Activated naive CD8-positive, alpha-beta T cell treated with anti-CD3 and anti-CD28 coated beads for 36 hours (primary cell): ENCODE results near the gene EIF3K. TPM values are rescaled to one million over a fixed set of nuclear protein-coding genes. Genes with fewer than 3 reads are reported as not detected.

Experiments
- DNase-seq: peaks from one replicate; pipeline ENCODE4 v3.0.0; 2021
- H3K27ac Mint-ChIP-seq: one replicate; pipeline ENCODE4 v1.8.0; 2022; ENCODE audit warnings: mild to moderate bottlenecking, moderate library complexity, mixed read lengths
- H3K27me3 Mint-ChIP-seq: one replicate; pipeline ENCODE4 v1.8.0; 2022; ENCODE audit warnings: mild to moderate bottlenecking, mixed read lengths
- H3K36me3 Mint-ChIP-seq: one replicate; pipeline ENCODE4 v1.8.0; 2021; ENCODE audit warnings: mild to moderate bottlenecking, mixed read lengths
- H3K4me1 Mint-ChIP-seq: one replicate; pipeline ENCODE4 v1.8.0; 2021; ENCODE audit warnings: mixed read lengths
- H3K4me3 Mint-ChIP-seq: one replicate; pipeline ENCODE4 v1.8.0; 2022; ENCODE audit warnings: mild to moderate bottlenecking, moderate library complexity, mixed read lengths
- H3K9me3 Mint-ChIP-seq: one replicate; pipeline ENCODE4 v1.8.0; 2022; ENCODE audit warnings: mixed read lengths
- total RNA-seq, 2 experiments: library from RNA; stranded (reverse); gene quantifications; one replicate each; pipeline ENCODE4 v1.2.3, GENCODE V29; 2021

Gene EIF3K
- total RNA-seq, 2 experiments from 2014 or later, result 312 to 321 TPM

GRCh38 chr19:38653028-38653571 lies 34.1 kb downstream of the EIF3K start:
- H3K27ac Mint-ChIP-seq, result no peak overlapping the region
- peaks cover 66% of the 10 kb centered on the region for H3K27me3 Mint-ChIP-seq
- peaks cover 50% of the 10 kb centered on the region for H3K36me3 Mint-ChIP-seq
- no peak for DNase-seq
- H3K4me3 Mint-ChIP-seq, result no peak overlapping the region
- peaks cover 74% of the 10 kb centered on the region for H3K4me1 Mint-ChIP-seq
- no peaks in the 10 kb centered on the region for H3K9me3 Mint-ChIP-seq

GRCh38 chr19:38654628-38655055 lies 35.7 kb downstream of the EIF3K start:
- Mint-ChIP-seq H3K36me3 (peaks cover 38% of the 10 kb centered on the region), H3K27ac (peak overlapping the region; percentile 63), H3K27me3 (peaks cover 62% of the 10 kb centered on the region), H3K4me3 (no peak overlapping the region), H3K9me3 (no peaks in the 10 kb centered on the region), H3K4me1 (peaks cover 63% of the 10 kb centered on the region)
- DNase-seq, result no peak

GRCh38 chr19:38655148-38655824 lies 36.3 kb downstream of the EIF3K start:
- Mint-ChIP-seq H3K9me3 (no peaks in the 10 kb centered on the region), H3K4me1 (peaks cover 58% of the 10 kb centered on the region), H3K36me3 (peaks cover 33% of the 10 kb centered on the region), H3K4me3 (peak overlapping the region; percentile 0), H3K27ac (peak overlapping the region; percentile 82), H3K27me3 (peaks cover 62% of the 10 kb centered on the region)
- peak; percentile 60 for DNase-seq

- H3K36me3 Mint-ChIP-seq, result peaks cover 39% of the 10 kb centered on the region
Measured at GRCh38 chr19:38656171-38656981, 37.4 kb downstream of the EIF3K start.

GRCh38 chr19:38657633-38658222 lies 38.7 kb downstream of the EIF3K start:
- peaks cover 29% of the 10 kb centered on the region for H3K36me3 Mint-ChIP-seq
- H3K27ac Mint-ChIP-seq, result no peak overlapping the region
- no peak for DNase-seq
- peaks cover 54% of the 10 kb centered on the region for H3K27me3 Mint-ChIP-seq
- no peaks in the 10 kb centered on the region for H3K9me3 Mint-ChIP-seq
- H3K4me3 Mint-ChIP-seq, result no peak overlapping the region
- H3K4me1 Mint-ChIP-seq, result peaks cover 49% of the 10 kb centered on the region

More at GRCh38 chr19:38656171-38656981, 37.4 kb downstream of the EIF3K start:
- no peaks in the 10 kb centered on the region for H3K9me3 Mint-ChIP-seq
- DNase-seq, result peak; percentile 51
- peak overlapping the region; percentile 45 for H3K4me3 Mint-ChIP-seq
- H3K4me1 Mint-ChIP-seq, result peaks cover 54% of the 10 kb centered on the region
- H3K27ac Mint-ChIP-seq, result peak overlapping the region; percentile 82
- peaks cover 64% of the 10 kb centered on the region for H3K27me3 Mint-ChIP-seq

- Mint-ChIP-seq H3K4me1 (peaks cover 51% of the 10 kb centered on the region), H3K36me3 (peaks cover 27% of the 10 kb centered on the region), H3K27me3 (peaks cover 54% of the 10 kb centered on the region), H3K9me3 (no peaks in the 10 kb centered on the region), H3K27ac (no peak overlapping the region), H3K4me3 (no peak overlapping the region)
- DNase-seq, result no peak
Measured at GRCh38 chr19:38658462-38659306, 39.7 kb downstream of the EIF3K start.

- no peak overlapping the region for H3K27ac Mint-ChIP-seq
- DNase-seq, result no peak
- peaks cover 19% of the 10 kb centered on the region for H3K36me3 Mint-ChIP-seq
- no peak overlapping the region for H3K4me3 Mint-ChIP-seq
- peaks cover 44% of the 10 kb centered on the region for H3K4me1 Mint-ChIP-seq
- H3K9me3 Mint-ChIP-seq, result no peaks in the 10 kb centered on the region
- H3K27me3 Mint-ChIP-seq, result peaks cover 63% of the 10 kb centered on the region
Measured at GRCh38 chr19:38660724-38661123, 41.7 kb downstream of the EIF3K start.

GRCh38 chr19:38661136-38661535 lies 42.1 kb downstream of the EIF3K start:
- H3K27me3 Mint-ChIP-seq, result peaks cover 66% of the 10 kb centered on the region
- H3K9me3 Mint-ChIP-seq, result no peaks in the 10 kb centered on the region
- DNase-seq, result no peak
- H3K36me3 Mint-ChIP-seq, result peaks cover 19% of the 10 kb centered on the region
- no peak overlapping the region for H3K4me3 Mint-ChIP-seq
- H3K4me1 Mint-ChIP-seq, result peaks cover 40% of the 10 kb centered on the region
- no peak overlapping the region for H3K27ac Mint-ChIP-seq

GRCh38 chr19:38661996-38662395 lies 43.0 kb downstream of the EIF3K start:
- Mint-ChIP-seq H3K4me3 (no peak overlapping the region), H3K27me3 (peaks cover 66% of the 10 kb centered on the region), H3K36me3 (peaks cover 19% of the 10 kb centered on the region), H3K9me3 (no peaks in the 10 kb centered on the region), H3K4me1 (peaks cover 36% of the 10 kb centered on the region), H3K27ac (no peak overlapping the region)
- DNase-seq, result no peak

- Mint-ChIP-seq H3K27ac (no peak overlapping the region), H3K27me3 (peaks cover 61% of the 10 kb centered on the region), H3K4me3 (no peak overlapping the region), H3K9me3 (no peaks in the 10 kb centered on the region), H3K4me1 (peaks cover 32% of the 10 kb centered on the region), H3K36me3 (peaks cover 16% of the 10 kb centered on the region)
- DNase-seq, result no peak
Measured at GRCh38 chr19:38662537-38663155, 43.7 kb downstream of the EIF3K start.

- peaks cover 31% of the 10 kb centered on the region for H3K4me1 Mint-ChIP-seq
- H3K4me3 Mint-ChIP-seq, result no peak overlapping the region
- H3K9me3 Mint-ChIP-seq, result no peaks in the 10 kb centered on the region
- peaks cover 14% of the 10 kb centered on the region for H3K36me3 Mint-ChIP-seq
- no peak for DNase-seq
- H3K27ac Mint-ChIP-seq, result no peak overlapping the region
- peaks cover 56% of the 10 kb centered on the region for H3K27me3 Mint-ChIP-seq
Measured at GRCh38 chr19:38663156-38663651, 44.2 kb downstream of the EIF3K start.

- H3K4me1 Mint-ChIP-seq, result peaks cover 35% of the 10 kb centered on the region
- no peak overlapping the region for H3K4me3 Mint-ChIP-seq
- H3K27ac Mint-ChIP-seq, result no peak overlapping the region
Measured at GRCh38 chr19:38663957-38664502, 45.0 kb downstream of the EIF3K start.

GRCh38 chr19:38664503-38665211 lies 45.7 kb downstream of the EIF3K start:
- Mint-ChIP-seq H3K27ac (no peak overlapping the region), H3K4me3 (no peak overlapping the region), H3K4me1 (peaks cover 41% of the 10 kb centered on the region), H3K9me3 (no peaks in the 10 kb centered on the region), H3K36me3 (peaks cover 19% of the 10 kb centered on the region), H3K27me3 (peaks cover 46% of the 10 kb centered on the region)
- DNase-seq, result no peak

More at GRCh38 chr19:38663957-38664502, 45.0 kb downstream of the EIF3K start:
- Mint-ChIP-seq H3K9me3 (no peaks in the 10 kb centered on the region), H3K36me3 (peaks cover 14% of the 10 kb centered on the region), H3K27me3 (peaks cover 48% of the 10 kb centered on the region)
- DNase-seq, result no peak
